Measurements from ENCODE around the gene CHMP4A.
A peak's percentile ranks its signal among the peaks of the same experiment; 100 is the strongest.
"Not testable (repeated sequence)": the region's sequence is repeated elsewhere in the genome, so short reads cannot be mapped to it uniquely, and the experiment has no call there.

The CHMP4A gene

GRCh38 chr14:24207104-24207551, 6.2 kb downstream of the CHMP4A start:
- Histone ChIP-seq H3K4me3 (ENCODE audit: insufficient read depth, low read depth, low read length) (no peak overlapping the region), H3K27ac (ENCODE audit: insufficient read depth, low read depth, low read length, poor library complexity, severe bottlenecking) (no peak overlapping the region), H3K27me3 (ENCODE audit: control insufficient read depth, insufficient read depth, low read length, poor library complexity, severe bottlenecking) (no peaks in the 10 kb centered on the region), H3K4me1 (ENCODE audit: control insufficient read depth, insufficient read depth, low read length) (no peaks in the 10 kb centered on the region), H3K36me3 (ENCODE audit: control insufficient read depth, insufficient read depth, low read length) (peaks cover 39% of the 10 kb centered on the region), H3K9me3 (ENCODE audit: control insufficient read depth, low read length) (no peaks in the 10 kb centered on the region)
- 93 to 96% methylated on average over 5 of the region's 5 CpGs for WGBS, 2 experiments

DNA sequence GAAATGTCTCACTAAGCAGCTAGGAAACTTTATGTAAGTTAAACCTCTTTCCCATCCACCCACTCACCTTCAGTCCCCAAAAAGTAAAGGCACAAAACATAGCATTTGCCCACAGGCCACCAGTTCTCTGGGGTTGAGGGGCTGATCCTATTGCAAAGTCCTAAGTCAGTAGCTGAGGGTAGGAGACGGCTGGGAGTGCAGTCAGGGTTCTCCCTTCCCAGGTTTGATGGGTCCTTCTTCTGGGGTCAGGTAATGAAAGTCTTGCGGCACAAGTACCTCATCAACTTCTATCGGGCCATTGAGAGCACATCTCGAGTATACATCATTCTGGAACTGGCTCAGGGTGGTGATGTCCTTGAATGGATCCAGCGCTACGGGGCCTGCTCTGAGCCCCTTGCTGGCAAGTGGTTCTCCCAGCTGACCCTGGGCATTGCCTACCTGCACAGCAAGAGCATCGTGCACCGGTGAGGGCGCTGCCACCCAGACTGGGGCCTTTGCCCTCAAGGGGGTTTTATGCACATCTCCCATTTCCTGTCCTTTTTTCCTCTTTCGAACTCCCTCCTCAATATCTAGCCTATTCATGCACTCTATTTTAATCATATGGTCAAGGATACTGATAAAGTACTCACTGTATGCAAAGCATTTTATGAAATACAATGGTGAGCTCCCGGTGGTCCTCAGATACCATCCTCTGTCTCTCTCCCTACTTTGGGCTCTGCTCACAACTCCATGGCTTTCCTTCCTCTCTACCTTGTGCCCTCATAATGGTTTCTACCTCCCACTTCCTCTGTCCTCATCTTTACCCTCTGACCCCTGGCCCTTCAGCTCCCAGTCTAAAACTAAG, 6.8 kb downstream of the CHMP4A start:
- no peaks in the 10 kb centered on the region for H3K27me3 ChIP-seq (ENCODE audit: control insufficient read depth, insufficient read depth, low read length, poor library complexity, severe bottlenecking)
- peaks cover 40% of the 10 kb centered on the region for H3K36me3 ChIP-seq (ENCODE audit: control insufficient read depth, insufficient read depth, low read length)
- H3K9me3 ChIP-seq (ENCODE audit: control insufficient read depth, low read length) = no peaks in the 10 kb centered on the region
- H3K27ac ChIP-seq (ENCODE audit: insufficient read depth, low read depth, low read length, poor library complexity, severe bottlenecking) = no peak overlapping the region
- H3K4me3 ChIP-seq (ENCODE audit: insufficient read depth, low read depth, low read length) = no peak overlapping the region
- no peaks in the 10 kb centered on the region for H3K4me1 ChIP-seq (ENCODE audit: control insufficient read depth, insufficient read depth, low read length)
- 93 to 95% methylated on average over 11 of the region's 11 CpGs for WGBS, 2 experiments

GRCh38 chr14:24204163-24205146, 8.8 kb downstream of the CHMP4A start:
- Histone ChIP-seq H3K36me3 (ENCODE audit: control insufficient read depth, insufficient read depth, low read length) (peaks cover 31% of the 10 kb centered on the region), H3K4me1 (ENCODE audit: control insufficient read depth, insufficient read depth, low read length) (no peaks in the 10 kb centered on the region), H3K9me3 (ENCODE audit: control insufficient read depth, low read length) (no peaks in the 10 kb centered on the region), H3K4me3 (ENCODE audit: insufficient read depth, low read depth, low read length) (no peak overlapping the region), H3K27me3 (ENCODE audit: control insufficient read depth, insufficient read depth, low read length, poor library complexity, severe bottlenecking) (no peaks in the 10 kb centered on the region), H3K27ac (ENCODE audit: insufficient read depth, low read depth, low read length, poor library complexity, severe bottlenecking) (no peak overlapping the region)
- 95 to 96% methylated on average over 7 of the region's 7 CpGs for WGBS, 2 experiments

- not testable (repeated sequence) for H3K4me3 ChIP-seq (ENCODE audit: insufficient read depth, low read depth, low read length); H3K27ac ChIP-seq (ENCODE audit: insufficient read depth, low read depth, low read length, poor library complexity, severe bottlenecking); H3K4me1 ChIP-seq (ENCODE audit: control insufficient read depth, insufficient read depth, low read length); H3K9me3 ChIP-seq (ENCODE audit: control insufficient read depth, low read length); H3K27me3 ChIP-seq (ENCODE audit: control insufficient read depth, insufficient read depth, low read length, poor library complexity, severe bottlenecking)
- peaks cover 26% of the 10 kb centered on the region for H3K36me3 ChIP-seq (ENCODE audit: control insufficient read depth, insufficient read depth, low read length)
- WGBS, 2 experiments = 92 to 95% methylated on average over 16 of the region's 16 CpGs
Measured at GRCh38 chr14:24203249-24203886, 9.9 kb downstream of the CHMP4A start.

- not testable (repeated sequence) for H3K27me3 ChIP-seq (ENCODE audit: control insufficient read depth, insufficient read depth, low read length, poor library complexity, severe bottlenecking); H3K9me3 ChIP-seq (ENCODE audit: control insufficient read depth, low read length); H3K27ac ChIP-seq (ENCODE audit: insufficient read depth, low read depth, low read length, poor library complexity, severe bottlenecking); H3K4me1 ChIP-seq (ENCODE audit: control insufficient read depth, insufficient read depth, low read length); H3K4me3 ChIP-seq (ENCODE audit: insufficient read depth, low read depth, low read length)
- 72 to 81% methylated on average over 8 of the region's 8 CpGs for WGBS, 2 experiments
- peaks cover 23% of the 10 kb centered on the region for H3K36me3 ChIP-seq (ENCODE audit: control insufficient read depth, insufficient read depth, low read length)
Measured at GRCh38 chr14:24202538-24202937, 10.8 kb downstream of the CHMP4A start.

DNA sequence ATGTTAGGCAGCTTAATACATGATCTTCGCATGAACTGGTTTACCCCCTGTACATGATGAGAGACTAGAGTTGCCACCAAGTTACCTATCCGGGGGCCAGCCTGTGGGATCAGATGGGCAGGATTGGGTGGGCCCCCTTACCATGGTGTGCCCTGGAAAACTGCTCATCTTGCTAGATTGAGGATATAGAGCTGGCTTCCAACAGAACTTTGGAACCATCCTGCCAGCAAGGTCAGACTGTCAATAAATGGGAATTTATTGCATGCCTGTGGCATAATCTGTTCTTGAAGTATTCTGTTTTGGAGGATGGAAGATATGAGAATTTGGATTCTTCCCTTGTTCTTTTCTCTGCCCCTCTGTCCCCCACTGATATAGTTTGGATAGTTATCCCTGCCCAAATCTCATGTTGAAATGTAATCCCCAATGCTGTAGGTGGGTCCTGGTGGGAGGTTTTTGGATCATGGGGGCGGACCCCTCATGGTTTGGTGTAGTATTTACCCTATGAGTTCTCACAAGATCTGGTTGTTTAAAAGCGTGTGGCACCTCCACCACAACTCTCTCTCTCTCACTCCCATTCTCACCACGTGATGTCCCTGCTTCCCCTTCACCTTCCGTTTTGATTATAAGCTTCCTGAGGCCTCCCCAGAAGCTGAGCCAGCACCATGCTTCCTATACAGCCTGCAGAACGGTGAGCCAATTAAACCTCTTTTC, 14.3 kb downstream of the CHMP4A start:
- H3K4me3 ChIP-seq (ENCODE audit: insufficient read depth, low read depth, low read length) = no peak overlapping the region
- peaks cover 5% of the 10 kb centered on the region for H3K4me1 ChIP-seq (ENCODE audit: control insufficient read depth, insufficient read depth, low read length)

GRCh38 chr14:24197056-24197450, 16.2 kb downstream of the CHMP4A start:
- peaks cover 12% of the 10 kb centered on the region for H3K36me3 ChIP-seq (ENCODE audit: control insufficient read depth, insufficient read depth, low read length)
- 85 to 86% methylated on average over 1 to 2 of the region's 2 CpGs for WGBS, 2 experiments
- H3K27me3 ChIP-seq (ENCODE audit: control insufficient read depth, insufficient read depth, low read length, poor library complexity, severe bottlenecking) = no peaks in the 10 kb centered on the region
- no peak overlapping the region for H3K27ac ChIP-seq (ENCODE audit: insufficient read depth, low read depth, low read length, poor library complexity, severe bottlenecking)
- H3K9me3 ChIP-seq (ENCODE audit: control insufficient read depth, low read length) = no peaks in the 10 kb centered on the region
- H3K4me3 ChIP-seq (ENCODE audit: insufficient read depth, low read depth, low read length) = no peak overlapping the region
- peaks cover 5% of the 10 kb centered on the region for H3K4me1 ChIP-seq (ENCODE audit: control insufficient read depth, insufficient read depth, low read length)

More for the DNA sequence above, 14.3 kb downstream of the CHMP4A start:
- no peaks in the 10 kb centered on the region for H3K9me3 ChIP-seq (ENCODE audit: control insufficient read depth, low read length)
- H3K27ac ChIP-seq (ENCODE audit: insufficient read depth, low read depth, low read length, poor library complexity, severe bottlenecking) = no peak overlapping the region
- WGBS, 2 experiments = 87 to 93% methylated on average over 7 of the region's 7 CpGs
- H3K27me3 ChIP-seq (ENCODE audit: control insufficient read depth, insufficient read depth, low read length, poor library complexity, severe bottlenecking) = no peaks in the 10 kb centered on the region
- peaks cover 11% of the 10 kb centered on the region for H3K36me3 ChIP-seq (ENCODE audit: control insufficient read depth, insufficient read depth, low read length)

GRCh38 chr14:24196071-24197055, 16.9 kb downstream of the CHMP4A start:
- Histone ChIP-seq H3K27ac (ENCODE audit: insufficient read depth, low read depth, low read length, poor library complexity, severe bottlenecking) (peak overlapping the region; percentile 93), H3K9me3 (ENCODE audit: control insufficient read depth, low read length) (no peaks in the 10 kb centered on the region)
- 37 to 39% methylated on average over 33 of the region's 33 CpGs for WGBS, 2 experiments

More at GRCh38 chr14:24196071-24197055, 16.9 kb downstream of the CHMP4A start:
- peak overlapping the region; percentile 87 for H3K4me3 ChIP-seq (ENCODE audit: insufficient read depth, low read depth, low read length)
- peaks cover 5% of the 10 kb centered on the region for H3K4me1 ChIP-seq (ENCODE audit: control insufficient read depth, insufficient read depth, low read length)
- no peaks in the 10 kb centered on the region for H3K27me3 ChIP-seq (ENCODE audit: control insufficient read depth, insufficient read depth, low read length, poor library complexity, severe bottlenecking)
- peaks cover 9% of the 10 kb centered on the region for H3K36me3 ChIP-seq (ENCODE audit: control insufficient read depth, insufficient read depth, low read length)
